ENCODE results near the gene DCLK1.
"Not testable (repeated sequence)": the region's sequence is repeated elsewhere in the genome, so short reads cannot be mapped to it uniquely, and the experiment has no call there.

The DCLK1 gene

DNA sequence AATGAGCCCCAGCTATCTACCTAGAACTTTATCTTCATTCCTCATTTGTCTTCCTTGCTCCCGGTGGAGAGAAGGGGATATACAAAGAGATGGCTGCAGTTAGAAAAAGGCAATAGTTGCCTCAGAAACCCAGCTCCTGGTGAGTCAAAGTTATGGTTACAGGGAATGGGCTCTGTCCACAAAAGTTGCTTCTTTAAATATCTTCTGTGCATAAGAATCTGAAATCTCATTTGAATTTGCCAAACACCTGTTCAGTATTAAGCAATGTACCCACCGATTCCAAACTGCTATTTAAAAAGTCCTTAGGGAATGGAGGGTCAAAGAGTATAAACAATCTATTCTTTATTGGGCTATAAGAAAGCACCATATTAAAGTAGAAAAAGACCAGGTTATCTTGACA lies 48.4 kb downstream of the DCLK1 start:
- DNase-seq = no peak

DNA sequence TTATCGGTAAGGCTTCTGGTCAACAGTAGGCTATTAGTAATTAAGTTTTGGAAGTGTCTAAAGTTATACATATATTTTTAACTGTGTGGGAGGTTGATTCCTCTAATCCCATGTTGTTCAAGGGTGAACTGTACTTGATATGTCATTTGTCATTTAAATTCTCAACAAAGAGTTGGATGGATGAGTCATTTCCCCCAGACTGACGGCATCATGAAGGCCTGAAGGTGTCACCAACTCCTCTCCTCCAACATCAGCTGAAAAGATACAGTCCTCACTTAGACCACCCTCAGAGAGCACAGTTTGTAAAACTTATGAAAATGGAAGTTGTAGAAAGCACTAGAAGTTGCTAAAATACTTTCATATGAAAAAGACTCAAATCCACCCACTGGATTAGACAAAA lies 48.8 kb downstream of the DCLK1 start:
- DNase-seq = no peak

DNA sequence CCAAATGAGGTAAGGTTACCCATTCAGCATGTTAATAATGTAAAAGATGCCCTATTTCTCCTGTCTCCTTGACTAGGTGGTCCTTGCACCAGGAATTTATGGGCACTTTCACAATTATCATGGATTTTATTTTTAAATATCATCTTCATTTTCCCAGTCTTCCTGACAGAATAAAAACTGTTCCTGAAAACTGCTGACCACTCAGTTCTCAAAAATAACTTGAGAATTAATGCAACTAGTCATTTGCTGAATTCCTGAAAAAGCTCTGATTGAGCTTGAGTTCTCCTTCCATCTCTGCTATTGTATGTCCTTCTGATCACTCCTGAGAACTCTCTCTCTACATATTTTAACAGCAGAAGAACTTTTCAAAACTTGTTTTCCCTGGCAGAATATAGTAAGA lies 55.0 kb downstream of the DCLK1 start:
- DNase-seq = no peak

DNA sequence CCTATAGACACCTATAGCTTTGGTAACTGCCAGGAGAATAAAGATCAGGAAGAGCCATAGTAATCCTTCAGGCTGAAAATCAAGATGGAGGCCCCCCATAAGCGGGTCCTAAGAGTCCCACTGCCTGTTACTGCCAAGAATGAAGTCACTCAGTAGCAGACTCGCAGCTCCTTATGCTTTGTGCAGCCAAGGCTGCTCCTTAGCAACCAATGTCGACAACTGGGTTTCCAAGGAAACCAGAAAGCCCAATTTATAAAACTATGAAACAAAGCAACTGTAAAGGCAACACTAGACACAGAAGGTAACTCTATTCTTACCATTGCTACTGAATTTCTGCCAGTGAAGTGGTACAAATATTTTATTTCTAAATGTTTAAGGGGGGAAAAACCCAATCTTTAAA lies 56.5 kb downstream of the DCLK1 start:
- DNase-seq = no peak

DNA sequence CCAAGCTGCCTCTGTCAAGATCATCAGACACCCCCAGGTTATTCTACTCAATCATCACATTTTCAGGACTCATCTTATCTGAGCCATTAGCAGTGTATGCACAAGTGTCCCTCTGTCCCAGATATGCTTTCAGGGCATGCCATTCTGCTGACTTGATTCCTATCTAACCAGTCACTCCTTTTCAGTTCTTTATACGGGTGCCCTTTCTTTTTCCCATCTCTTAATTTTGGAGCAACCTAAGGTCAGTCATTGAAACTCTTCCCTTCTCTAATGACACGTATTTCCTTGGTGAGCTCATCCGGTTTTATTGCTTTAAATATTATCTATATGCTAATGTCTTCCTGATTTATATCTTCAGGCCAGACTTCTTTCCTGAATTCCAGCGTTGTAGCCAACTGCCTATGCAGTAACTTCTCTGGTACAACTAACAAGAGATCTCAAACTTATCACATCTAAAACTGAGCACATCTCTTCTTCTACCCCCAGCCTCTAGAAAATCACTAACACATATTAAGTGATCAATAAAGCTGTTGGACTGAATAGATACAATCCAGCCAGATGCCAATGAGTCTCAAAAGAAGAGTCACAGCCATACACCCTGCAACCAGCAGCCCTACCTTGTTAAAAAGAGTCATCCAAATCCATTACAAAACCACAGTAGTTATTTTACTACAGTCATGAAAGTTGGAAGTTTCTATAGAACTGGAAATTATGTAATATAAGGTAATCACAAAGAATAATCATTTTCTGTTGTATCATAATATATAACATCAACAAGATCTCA lies 58.8 kb downstream of the DCLK1 start:
- DNase-seq = no peak

DNA sequence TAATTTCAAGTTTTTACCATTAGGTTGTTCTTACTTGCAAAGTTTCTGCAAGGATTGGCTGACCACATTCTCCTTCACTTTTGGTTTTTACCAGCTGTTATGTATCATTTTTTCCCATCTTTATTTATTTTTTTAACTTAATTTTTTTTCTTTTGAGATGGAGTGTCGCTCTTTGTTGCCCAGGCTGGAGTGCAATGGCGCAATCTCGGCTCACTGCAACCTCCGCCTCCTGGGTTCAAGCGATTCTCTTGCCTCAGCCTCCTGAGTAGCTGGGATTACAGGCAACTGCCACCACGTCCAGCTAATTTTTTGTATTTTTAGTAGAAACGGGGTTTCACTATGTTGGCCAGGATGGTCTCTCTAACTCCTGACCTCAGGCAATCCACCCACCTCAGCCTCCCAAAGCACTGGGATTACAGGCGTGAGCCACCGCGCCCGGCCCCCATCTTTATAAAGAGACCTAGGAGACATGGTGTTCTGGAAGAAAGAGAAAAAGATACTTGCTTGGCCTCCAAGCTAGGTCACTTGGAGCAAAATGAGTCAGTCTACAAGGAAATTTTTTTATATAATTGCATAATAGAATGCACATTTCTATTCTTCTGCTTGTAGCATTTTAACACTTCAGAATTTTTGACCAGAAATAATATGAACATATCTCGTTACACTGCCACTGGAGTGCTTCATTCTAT lies 60.5 kb downstream of the DCLK1 start:
- not testable (repeated sequence) for DNase-seq

DNA sequence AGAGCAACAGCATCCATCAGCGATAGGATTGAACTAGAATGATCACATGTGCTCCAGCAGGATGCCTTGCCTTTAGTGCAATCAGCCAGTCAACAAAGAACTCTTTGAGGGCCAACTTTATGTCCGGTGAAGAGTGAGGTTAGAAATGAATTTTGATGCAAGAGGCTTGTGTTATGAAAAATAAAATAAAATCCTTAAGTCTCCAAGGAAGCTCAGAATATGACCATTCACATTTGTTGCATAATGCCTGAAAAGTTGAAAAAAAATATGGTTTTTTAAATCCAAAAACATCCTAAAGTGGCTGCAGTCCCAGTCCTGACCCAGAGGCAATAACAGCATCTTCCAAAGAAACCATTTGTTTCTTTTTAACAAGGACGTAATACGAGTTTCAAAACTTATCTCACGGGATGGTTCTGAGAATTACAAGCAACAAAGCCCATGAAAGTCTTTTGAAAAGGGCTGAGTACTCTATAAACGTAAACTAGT lies 61.3 kb downstream of the DCLK1 start:
- DNase-seq = no peak

DNA sequence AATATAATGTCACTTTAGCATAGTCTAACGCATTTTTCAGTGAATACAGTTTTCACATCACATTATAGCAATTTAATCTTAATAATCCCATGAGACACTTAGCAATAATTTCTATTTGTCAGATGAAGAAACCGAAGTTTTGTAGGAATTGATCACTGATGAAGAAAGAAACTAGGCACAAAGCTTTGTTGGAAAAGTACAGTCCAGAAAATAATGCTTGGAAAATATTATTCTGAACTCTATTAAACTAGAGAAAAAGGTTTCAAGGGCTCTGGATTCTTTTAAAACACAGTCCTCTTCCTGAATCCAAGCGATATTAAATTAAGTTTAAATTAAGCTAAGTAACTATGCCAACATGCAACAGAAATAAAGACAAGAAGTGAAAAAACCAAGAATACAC lies 62.2 kb downstream of the DCLK1 start:
- DNase-seq = no peak

DNA sequence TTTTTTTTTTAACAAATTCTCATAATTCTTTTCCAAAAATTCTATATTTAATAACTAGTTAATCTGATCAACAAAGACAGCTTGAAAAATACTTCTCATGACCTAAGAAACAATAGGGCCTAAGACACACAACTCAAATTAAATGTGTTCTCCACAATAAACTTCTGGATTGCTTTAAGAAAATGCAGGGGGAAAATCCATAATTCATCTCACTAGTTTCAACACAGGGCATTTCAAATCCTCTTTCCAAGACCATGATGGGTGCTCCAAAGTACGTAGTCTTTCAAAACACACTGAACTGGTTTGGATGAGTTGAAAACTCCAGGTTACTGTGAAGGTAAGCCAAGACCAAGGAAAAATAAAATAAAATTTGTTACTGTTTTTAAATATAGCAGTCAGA lies 62.6 kb downstream of the DCLK1 start:
- no peak for DNase-seq

DNA sequence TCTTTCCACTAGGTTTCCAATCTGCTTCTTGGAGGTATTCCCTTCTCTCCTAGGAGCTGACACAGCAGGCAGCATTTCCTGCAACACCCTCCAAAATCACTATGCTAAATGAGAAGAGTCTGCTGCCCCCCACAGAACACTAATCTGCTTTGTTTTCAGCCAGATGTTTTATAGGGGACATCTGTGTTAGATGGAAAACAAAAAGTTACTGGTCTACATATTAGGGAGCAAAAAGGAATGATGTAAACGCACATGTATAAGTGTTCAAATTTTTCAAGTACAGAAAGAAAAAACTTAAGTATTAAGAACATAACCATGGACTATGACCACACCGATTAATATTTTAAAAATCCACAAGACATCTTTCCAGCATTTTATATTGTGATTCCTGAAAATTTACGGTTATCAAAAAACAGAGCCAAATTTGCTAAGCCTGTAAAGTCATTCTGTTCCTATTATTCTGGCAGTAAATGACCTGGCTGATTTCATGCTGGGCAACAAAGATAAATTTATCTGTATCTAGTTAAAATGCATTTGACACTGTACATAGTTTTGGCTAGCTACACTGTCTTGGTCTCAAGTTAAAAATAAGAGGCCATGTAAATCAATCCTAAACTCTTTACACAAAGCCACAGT lies 63.3 kb downstream of the DCLK1 start:
- no peak for DNase-seq

DNA sequence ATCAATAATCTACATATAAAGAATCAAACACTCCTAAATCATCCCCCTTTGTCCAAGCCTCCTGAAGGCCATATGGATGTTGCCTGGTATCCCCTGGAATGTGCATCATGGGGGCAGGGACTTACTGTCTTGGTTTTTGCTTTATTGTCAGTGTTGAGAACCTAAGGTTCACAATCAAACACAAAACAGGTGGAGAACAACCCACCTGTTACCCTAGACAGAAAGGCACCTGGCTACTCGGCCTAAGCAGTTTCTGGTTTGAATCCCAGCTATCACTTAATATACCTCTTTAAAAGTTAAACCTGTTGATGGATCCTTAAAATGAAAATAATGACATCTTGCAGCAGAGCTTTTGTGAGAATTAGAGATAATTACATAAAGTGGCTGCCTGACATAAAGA lies 68.9 kb downstream of the DCLK1 start:
- DNase-seq = no peak

DNA sequence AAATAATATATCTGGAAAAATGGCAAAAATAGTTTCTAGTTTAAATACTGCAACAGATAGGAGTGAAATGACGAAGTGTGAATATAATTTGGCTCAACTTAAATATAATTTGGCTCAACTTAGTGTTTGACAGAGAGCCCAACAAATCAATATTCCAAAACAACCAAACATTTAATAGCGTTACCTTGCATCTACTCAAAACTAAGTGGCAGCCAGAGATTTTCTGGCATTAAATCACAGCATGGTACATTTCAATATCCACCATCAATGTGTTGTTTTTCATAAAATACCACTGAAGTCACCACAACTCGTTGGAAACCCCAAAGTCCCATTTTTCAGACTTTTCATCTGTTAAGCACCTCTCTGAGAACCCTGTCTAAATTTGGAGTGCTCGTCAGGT lies 69.6 kb downstream of the DCLK1 start:
- no peak for DNase-seq

DNA sequence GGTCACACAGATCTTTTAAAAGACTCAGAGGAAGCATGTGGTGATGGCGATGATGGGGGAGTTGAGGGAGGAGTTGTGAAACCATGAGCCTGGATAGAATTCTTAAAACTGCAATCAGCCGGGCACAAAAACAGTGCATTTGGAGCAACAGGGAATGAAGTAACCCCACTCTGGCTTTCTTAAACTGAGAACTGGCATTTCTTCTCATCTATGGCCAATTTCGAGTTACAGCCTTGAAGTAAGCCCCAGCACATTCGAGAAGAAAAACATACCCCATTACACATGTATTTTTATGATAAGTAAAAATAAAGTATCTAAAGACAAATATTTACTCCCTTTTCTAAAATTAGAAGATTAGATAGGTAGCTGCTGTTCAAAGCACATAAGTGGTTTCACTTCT lies 70.1 kb downstream of the DCLK1 start:
- no peak for DNase-seq

DNA sequence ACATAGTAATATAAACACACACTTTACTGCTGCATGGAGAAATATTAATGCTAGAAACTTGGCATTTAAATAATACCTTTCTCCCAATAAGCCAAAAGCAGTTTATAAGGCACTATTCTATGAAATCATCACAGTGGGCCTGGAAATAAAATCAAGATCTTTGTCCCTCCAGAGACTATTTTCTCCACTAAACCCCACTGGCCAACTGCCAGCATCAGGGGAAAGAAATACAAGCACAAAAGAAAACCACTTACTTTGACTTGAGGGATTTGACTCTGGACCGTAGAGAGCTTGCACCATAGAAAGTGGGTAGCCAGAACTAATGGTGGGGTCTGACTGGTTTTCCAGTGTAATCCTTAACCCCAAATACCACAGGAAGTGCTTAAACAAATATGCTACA lies 71.9 kb downstream of the DCLK1 start:
- DNase-seq = no peak

DNA sequence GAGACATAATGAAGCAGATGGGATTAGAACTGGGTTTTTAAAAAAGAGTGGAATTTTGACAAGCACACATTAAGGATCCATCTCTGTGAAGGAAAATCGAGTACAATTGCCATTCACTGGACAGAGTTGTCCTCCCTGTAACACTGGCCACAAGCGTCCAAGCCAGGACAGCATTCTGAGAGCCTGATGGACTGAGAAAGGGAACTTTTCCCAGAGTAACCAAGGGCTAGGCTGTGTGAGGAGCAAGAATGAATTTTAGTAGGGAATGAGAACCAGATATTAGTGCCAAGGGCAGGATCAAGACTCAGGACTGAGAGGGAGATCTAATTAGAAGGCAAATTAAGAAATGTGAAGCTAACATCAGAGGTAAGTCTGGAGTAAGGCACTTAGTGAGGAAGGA lies 73.1 kb downstream of the DCLK1 start:
- no peak for DNase-seq

DNA sequence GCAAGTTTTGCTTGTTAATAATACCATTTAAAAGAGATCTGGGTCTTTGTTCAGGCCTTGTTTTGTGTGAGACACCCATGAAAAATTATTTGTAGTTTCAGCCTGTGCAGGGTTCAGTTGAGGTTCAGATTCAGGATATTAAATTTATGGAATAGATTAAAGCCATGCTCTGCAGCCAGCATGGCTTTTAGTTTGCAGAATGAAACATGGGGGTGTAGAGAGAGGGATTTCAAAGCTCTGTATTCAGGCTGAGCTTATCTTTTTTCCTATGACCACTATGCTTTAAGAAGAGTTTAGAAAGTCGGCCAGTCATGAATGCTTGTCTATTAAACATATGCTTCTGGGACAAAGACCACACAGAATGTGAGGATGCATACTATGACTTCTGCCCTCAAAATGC lies 73.6 kb downstream of the DCLK1 start:
- no peak for DNase-seq

DNA sequence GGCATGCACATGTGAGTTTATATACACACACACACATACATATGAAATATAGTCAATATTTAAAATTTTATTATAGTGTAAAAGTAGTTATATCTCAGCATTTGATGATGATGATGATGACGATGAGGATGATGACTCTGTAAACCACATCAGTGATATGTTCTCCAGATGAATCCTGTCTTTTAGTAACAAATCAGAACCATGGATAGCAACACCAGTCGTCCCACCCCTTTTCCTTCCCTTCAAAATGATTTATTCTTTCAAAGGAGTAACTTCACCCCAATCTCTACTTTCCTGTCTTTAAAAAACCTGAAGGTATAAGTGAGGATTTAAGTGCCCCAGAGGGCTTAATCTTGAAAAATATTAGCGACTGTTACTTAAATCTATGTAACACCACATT lies 74.1 kb downstream of the DCLK1 start:
- DNase-seq = no peak

DNA sequence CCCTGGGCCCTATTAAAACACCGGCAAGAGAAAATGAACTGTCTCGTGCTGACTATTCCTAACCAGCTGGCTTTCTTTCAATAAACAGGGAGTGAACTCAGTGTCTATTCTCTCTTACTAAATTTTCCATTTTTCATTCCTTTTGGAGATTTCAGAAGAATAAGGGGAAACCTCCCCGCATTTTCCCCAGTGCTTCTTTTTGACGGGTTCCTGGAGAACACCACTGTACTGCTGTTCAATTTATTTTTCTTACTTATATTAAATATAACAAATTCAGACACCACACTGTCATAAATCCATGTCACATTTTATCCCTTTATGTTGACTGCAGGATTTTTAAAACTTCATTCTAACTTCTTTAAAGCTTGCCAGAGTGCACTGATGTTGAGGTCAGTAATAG lies 75.8 kb downstream of the DCLK1 start:
- no peak for DNase-seq

DNA sequence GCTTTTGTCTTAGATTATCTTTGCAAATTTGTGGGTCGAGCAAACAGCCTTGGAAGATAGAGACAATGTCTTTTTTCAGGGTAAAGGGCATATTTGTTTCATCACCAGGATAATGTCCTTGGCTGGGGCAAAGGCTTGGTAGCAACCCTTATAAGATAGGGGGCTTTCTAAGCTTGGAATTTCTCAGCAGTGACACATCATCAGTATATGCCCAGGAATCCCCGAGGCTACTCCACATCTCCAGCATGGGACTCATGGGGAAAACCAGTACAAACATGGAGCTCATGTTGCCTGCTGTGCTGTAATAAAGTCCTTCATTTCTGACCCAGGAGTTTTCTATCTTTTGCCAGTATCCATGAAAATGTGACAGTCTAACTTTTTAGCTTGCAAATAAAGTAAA lies 77.1 kb downstream of the DCLK1 start:
- no peak for DNase-seq

DNA sequence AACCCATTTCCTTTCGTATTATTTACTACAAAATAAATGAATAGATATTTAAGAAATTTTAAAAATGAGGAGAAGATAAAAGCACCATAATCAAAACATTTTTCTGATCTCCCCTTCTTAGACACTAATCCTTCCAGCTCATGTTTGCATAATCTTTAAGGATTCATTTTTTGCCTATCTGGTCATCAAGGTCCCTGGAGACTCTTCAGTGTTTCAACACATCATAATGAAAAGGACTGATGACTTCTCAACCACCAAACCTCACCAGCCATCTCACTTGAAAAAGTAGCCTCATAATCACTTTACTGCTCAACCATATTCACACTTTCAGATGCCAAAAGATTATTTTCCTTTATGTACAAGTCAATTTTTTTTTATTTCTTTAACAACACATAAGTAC lies 80.1 kb downstream of the DCLK1 start:
- no peak for DNase-seq

DNA sequence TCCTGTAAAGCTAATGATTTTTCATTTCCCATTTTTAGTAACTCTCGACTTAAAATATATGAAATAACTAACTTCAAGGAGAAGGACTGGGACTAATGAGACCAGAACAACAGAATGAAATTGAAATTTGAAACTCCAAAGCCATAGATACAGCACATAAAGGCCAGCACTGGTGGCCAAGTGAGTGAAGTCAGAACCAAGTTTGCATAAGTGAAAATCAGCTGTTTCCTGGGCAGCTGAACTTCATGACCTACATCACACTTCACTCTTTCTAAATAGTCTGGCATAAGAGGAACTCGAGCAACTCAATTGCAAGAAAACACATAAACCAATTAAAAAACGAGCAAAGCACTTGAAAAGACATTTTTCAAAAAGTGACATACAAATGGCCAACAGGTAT lies 84.5 kb downstream of the DCLK1 start:
- no peak for DNase-seq

DNA sequence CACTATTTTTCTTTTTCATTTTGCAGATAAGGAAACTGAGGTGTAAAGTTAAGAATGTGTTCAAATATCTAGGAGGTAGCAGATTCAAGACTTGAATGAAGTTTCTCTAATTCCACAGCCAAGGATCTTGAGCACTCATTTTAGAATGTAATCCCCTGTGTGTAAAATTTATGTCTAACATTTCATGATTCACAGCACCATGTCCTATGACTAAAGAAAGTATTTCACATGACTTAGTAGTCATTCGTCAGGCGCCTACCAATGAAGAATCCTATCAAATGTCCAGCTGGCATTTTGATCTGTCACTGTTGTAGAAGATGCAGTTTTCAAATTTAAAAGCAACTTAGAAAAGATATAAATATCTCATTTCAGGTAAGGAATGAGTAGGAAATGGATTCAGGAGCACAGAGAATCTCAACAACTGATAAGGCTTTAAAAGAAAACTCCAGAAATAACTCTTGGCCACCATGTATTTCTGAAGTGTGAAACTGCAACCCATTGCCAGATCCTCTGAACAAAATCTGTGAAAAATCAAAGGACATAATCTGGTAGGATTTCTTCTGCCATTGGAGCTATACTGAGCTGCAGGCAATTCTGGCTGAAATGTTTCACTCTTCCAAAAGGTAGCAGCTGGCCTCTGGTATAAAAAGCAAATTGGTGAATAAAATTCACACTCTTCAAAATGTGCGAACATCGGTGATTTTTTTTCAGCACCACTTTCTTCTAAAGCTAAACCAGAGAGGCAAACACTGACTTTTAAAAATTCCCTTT lies 92.2 kb downstream of the DCLK1 start:
- no peak for DNase-seq

DNA sequence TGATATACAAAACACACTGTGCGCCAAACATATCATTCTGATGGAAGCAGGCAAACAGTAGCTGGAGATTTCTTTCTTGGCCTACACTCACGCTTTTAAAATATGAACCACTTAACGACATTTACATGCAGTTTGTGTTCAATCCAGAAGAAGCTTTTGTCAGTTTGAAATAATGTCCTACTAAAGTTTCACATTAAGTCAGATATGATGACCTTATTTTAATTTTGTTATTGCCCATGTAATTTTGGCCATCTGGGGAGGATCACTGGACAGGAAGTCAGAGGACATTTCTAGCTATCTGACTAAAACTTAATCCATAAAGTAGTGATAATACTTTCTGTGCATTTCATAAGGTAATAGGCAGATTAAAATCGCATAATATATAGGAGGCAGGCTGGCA lies 98.1 kb downstream of the DCLK1 start:
- no peak for DNase-seq
